HUDEP-2 (cell line): ENCODE data around the gene MAEA.
"Not testable (repeated sequence)": the region's sequence is repeated elsewhere in the genome, so short reads cannot be mapped to it uniquely, and the experiment has no call there.

Experiments used
- DNase-seq, 76 experiments: peaks; one replicate each; lab custom pipeline; 2025; ENCODE audit not compliant: unreplicated experiment in 76 of 76; lab: John Stamatoyannopoulos, UW

MAEA gene

GRCh38 chr4:1277667-1278665 is 11.7 kb upstream of the MAEA start:
- DNase-seq: no peak

- no peak for DNase-seq
These were observed 10.4 kb upstream of the MAEA start for GRCh38 chr4:1279253-1279652.

- no peak for DNase-seq
These were observed 6.0 kb upstream of the MAEA start for GRCh38 chr4:1283711-1284110.

- no peak for DNase-seq
These were observed 4.4 kb upstream of the MAEA start for GRCh38 chr4:1285151-1285789.

GRCh38 chr4:1285790-1286553 is 3.7 kb upstream of the MAEA start:
- DNase-seq: peak in 46 of 76 experiments; percentile 1 to 75 (median 20)

GRCh38 chr4:1288786-1289185 is 905 bp upstream of the MAEA start:
- no peak for DNase-seq

- DNase-seq: peak in 9 of 76 experiments; percentile 7 to 19 (median 8)
These were observed 680 bp downstream of the MAEA start for GRCh38 chr4:1290165-1290977.

- DNase-seq: no peak
These were observed 1.4 kb downstream of the MAEA start for GRCh38 chr4:1291091-1291490.

- no peak for DNase-seq
These were observed 2.5 kb downstream of the MAEA start for GRCh38 chr4:1291996-1292702.

- DNase-seq: not testable (repeated sequence)
These were observed 3.0 kb downstream of the MAEA start for GRCh38 chr4:1292703-1293011.

- peak in 1 of 76 experiments; percentile 25 for DNase-seq
These were observed 3.8 kb downstream of the MAEA start for GRCh38 chr4:1293531-1293941.

- peak in 67 of 76 experiments; percentile 3 to 79 (median 58) for DNase-seq
These were observed 4.3 kb downstream of the MAEA start for GRCh38 chr4:1293991-1294390.

- no peak for DNase-seq
These were observed 4.7 kb downstream of the MAEA start for GRCh38 chr4:1294424-1294823.

GRCh38 chr4:1294891-1295290 is 5.2 kb downstream of the MAEA start:
- no peak for DNase-seq

GRCh38 chr4:1295405-1296055 is 5.8 kb downstream of the MAEA start:
- DNase-seq: no peak

- DNase-seq: no peak
These were observed 6.8 kb downstream of the MAEA start for GRCh38 chr4:1296324-1297022.

- no peak for DNase-seq
These were observed 7.3 kb downstream of the MAEA start for GRCh38 chr4:1297023-1297395.

- no peak for DNase-seq
These were observed 8.0 kb downstream of the MAEA start for GRCh38 chr4:1297456-1298325.
